SK-N-MC (cell line): ENCODE data around the gene BOLL.
"Not testable (repeated sequence)": the region's sequence is repeated elsewhere in the genome, so short reads cannot be mapped to it uniquely, and the experiment has no call there.

Experiments used
- DNase-seq: peaks from one replicate; pipeline ENCODE4 v3.0.0-alpha.2; 2011; ENCODE audit warnings: low read depth, low spot score
- H3K27ac ChIP-seq: fragments of 200-600 bp; sonication (generic); 2 replicates; pipeline ENCODE4 v1.5.1; 2016; ENCODE audit warnings: mixed run types
- H3K36me3 ChIP-seq: fragments of 200-600 bp; sonication (generic); 2 replicates; pipeline ENCODE4 v1.6.1; 2017; ENCODE audit warnings: antibody characterized with exemption, low read length, mixed read lengths; ENCODE audit not compliant: insufficient read depth
- H3K4me3 ChIP-seq: fragments of 200-600 bp; sonication (generic); 2 replicates; pipeline ENCODE4 v1.5.1; 2016
- H3K9ac ChIP-seq: fragments of 200-600 bp; sonication (generic); 2 replicates; pipeline ENCODE4 v1.8.0; 2017; ENCODE audit warnings: mixed run types, mixed read lengths; ENCODE audit not compliant: insufficient read length
- H3K9me3 ChIP-seq: fragments of 200-600 bp; sonication (generic); 2 replicates; pipeline ENCODE4 v1.6.1; 2017; ENCODE audit warnings: low read depth, mild to moderate bottlenecking, antibody characterized with exemption, low read length, moderate library complexity, mixed read lengths
- EZH2 ChIP-seq: fragments of 200-600 bp; sonication (generic); IDR thresholded peaks from one replicate; pipeline ENCODE4 v1.6.1; 2017; ENCODE audit warnings: antibody characterized with exemption
- FOXP2 ChIP-seq: optimal IDR thresholded peaks from 2 replicates; pipeline ENCODE3; 2011; ENCODE audit warnings: mild to moderate bottlenecking, moderate library complexity; ENCODE audit not compliant: insufficient read depth; ENCODE audit errors: extremely low read length, control extremely low read depth
- POLR2AphosphoS5 ChIP-seq: IDR thresholded peaks from 2 replicates; pipeline ENCODE4 v1.6.1; 2012; ENCODE audit warnings: mild to moderate bottlenecking, low read depth, low read length, borderline replicate concordance

Gene BOLL

DNA sequence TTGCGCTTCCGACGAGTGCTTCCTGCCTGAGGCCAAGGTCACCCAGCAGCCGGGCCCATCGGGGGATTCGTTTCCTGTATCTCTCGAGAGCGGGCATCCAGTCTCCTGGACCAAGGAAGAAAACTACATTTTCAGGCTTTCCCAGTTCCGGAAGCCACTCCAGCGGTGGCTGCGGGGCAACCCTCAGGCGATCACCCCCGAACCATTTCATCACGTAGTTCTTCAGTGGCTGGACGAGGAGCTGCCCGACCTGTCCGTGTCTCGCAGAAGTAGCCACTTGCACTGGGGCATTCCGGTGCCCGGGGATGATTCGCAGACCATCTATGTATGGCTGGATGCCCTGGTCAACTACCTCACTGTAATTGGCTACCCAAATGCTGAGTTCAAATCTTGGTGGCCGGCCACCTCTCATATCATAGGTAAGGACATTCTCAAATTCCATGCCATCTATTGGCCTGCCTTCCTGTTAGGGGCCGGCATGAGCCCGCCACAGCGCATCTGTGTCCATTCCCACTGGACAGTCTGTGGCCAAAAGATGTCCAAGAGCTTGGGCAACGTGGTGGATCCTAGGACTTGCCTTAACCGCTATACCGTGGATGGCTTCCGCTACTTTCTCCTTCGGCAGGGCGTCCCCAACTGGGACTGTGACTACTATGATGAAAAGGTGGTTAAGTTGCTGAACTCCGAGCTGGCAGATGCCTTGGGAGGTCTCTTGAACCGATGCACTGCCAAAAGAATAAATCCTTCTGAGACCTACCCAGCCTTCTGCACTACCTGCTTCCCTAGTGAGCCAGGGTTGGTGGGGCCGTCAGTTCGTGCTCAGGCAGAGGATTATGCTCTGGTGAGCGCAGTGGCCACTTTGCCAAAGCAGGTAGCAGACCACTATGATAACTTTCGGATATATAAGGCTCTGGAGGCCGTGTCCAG is 78.9 kb downstream of the BOLL start:
- no peak for DNase-seq
- Histone ChIP-seq H3K4me3 (peak overlapping the region; percentile 93), H3K9ac (peak overlapping the region; percentile 58), H3K27ac (no peak overlapping the region), H3K9me3 (no peaks in the 10 kb centered on the region), H3K36me3 (peaks cover 7% of the 10 kb centered on the region; the same call in 1 of the 2 replicates)
- TF ChIP-seq POLR2AphosphoS5 (no peak), FOXP2 (no peak)

DNA sequence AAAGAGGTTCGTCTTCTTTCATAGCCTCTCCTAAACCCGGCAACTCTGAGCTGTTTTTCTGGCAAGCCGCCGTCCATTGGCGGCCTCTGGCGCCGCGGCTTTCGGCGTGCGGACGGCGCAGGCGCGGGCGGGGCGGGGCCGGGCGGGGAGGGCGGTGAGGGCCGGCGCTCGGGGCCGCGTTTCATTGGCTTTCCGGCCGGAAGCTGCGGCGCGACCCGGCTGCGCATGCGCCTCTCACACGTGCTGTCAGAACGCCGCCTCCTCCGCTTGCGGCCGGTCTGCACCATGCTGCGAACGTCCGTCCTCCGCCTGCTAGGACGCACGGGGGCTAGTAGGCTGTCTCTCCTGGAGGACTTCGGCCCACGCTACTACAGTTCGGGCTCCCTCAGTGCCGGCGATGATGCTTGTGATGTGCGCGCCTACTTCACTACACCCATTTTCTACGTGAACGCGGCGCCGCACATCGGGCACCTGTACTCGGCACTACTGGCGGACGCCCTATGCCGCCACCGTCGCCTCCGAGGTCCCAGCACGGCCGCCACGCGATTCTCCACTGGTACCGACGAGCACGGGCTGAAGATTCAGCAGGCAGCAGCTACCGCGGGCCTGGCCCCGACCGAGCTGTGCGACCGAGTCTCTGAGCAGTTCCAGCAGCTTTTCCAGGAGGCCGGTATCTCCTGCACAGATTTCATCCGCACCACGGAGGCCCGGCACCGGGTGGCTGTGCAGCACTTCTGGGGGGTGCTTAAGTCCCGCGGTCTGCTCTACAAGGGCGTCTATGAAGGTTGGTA is 79.8 kb downstream of the BOLL start, which contains the start of gene MARS2:
TSS of gene MARS2 (plus strand) at position 249 of the 791 bp plus-strand sequence. CDS start at position 286, 37 bp downstream.
- H3K9ac ChIP-seq = peak within 1 kb of the TSS; percentile 95
- TF ChIP-seq FOXP2 = no peak
- peak; percentile 96 for TF ChIP-seq POLR2AphosphoS5
- TF ChIP-seq EZH2 = no peak
- H3K9me3 ChIP-seq = no peaks in the 10 kb centered on the region
- peak; percentile 24 for DNase-seq
- H3K27ac ChIP-seq = peak within 1 kb of the TSS; percentile 91
- 0 out of 2 replicates have a peak, but pooled peaks cover 6% of the 10 kb centered on the region for H3K36me3 ChIP-seq
- H3K4me3 ChIP-seq = peak within 1 kb of the TSS; percentile 93

- peak overlapping the region; percentile 95 for H3K9ac ChIP-seq
- peak overlapping the region; percentile 91 for H3K27ac ChIP-seq
- TF ChIP-seq POLR2AphosphoS5 = no peak
- no peak for TF ChIP-seq EZH2
- no peak for TF ChIP-seq FOXP2
- DNase-seq = peak; percentile 28
- H3K36me3 ChIP-seq = 0 out of 2 replicates have a peak, but pooled peaks cover 6% of the 10 kb centered on the region
- H3K4me3 ChIP-seq = peak overlapping the region; percentile 93
- H3K9me3 ChIP-seq = no peaks in the 10 kb centered on the region
These were observed 80.5 kb downstream of the BOLL start for GRCh38 chr2:197704434-197705120.

DNA sequence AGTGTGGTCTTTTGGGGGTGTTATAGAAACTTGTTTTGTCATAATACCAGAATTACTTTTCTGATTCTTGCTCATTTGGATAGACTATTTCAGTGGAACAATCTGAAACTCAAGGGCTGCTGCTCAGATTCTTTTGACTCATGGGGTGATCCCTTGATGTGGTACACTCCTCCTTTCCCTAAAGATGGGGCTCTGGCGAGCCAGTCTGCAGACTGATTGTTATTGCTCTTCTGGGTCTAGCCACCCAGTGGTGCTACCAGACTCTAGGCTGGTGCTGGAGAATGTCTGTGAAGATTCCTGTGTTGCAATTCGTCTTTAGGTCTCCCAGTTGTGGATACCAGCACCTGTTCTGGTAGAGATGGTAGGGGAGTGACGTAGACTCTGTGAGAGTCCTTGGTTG is 84.2 kb downstream of the BOLL start:
- DNase-seq = no peak
- H3K9ac ChIP-seq = no peak overlapping the region

GRCh38 chr2:197699724-197700123 is 85.4 kb downstream of the BOLL start:
- not testable (repeated sequence) for DNase-seq, H3K27ac ChIP-seq, H3K9me3 ChIP-seq, H3K4me3 ChIP-seq, H3K36me3 ChIP-seq, H3K9ac ChIP-seq

More for the DNA sequence above, 84.2 kb downstream of the BOLL start:
- Histone ChIP-seq H3K9me3 (no peaks in the 10 kb centered on the region), H3K27ac (no peak overlapping the region), H3K4me3 (no peak overlapping the region), H3K36me3 (no peaks in the 10 kb centered on the region)
- TF ChIP-seq EZH2 (no peak), FOXP2 (no peak), POLR2AphosphoS5 (no peak)

DNA sequence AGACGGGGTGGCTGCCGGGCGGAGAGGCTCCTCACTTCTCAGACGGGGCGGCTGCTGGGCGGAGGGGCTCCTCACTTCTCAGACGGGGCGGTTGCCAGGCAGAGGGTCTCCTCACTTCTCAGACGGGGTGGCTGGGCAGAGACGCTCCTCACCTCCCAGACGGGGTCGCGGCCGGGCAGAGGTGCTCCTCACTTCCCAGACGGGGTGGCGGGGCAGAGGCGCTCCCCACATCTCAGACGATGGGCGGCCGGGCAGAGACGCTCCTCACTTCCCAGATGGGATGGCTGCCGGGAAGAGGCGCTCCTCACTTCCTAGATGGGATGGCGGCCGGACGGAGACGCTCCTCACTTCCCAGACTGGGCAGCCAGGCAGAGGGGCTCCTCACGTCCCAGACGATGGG is 88.5 kb downstream of the BOLL start:
- H3K9me3 ChIP-seq, DNase-seq, H3K9ac ChIP-seq, H3K36me3 ChIP-seq, H3K27ac ChIP-seq, H3K4me3 ChIP-seq: not testable (repeated sequence)

- not testable (repeated sequence) for H3K9ac ChIP-seq, DNase-seq, H3K4me3 ChIP-seq, H3K9me3 ChIP-seq, H3K36me3 ChIP-seq, H3K27ac ChIP-seq
These were observed 89.1 kb downstream of the BOLL start for GRCh38 chr2:197695971-197696370.

DNA sequence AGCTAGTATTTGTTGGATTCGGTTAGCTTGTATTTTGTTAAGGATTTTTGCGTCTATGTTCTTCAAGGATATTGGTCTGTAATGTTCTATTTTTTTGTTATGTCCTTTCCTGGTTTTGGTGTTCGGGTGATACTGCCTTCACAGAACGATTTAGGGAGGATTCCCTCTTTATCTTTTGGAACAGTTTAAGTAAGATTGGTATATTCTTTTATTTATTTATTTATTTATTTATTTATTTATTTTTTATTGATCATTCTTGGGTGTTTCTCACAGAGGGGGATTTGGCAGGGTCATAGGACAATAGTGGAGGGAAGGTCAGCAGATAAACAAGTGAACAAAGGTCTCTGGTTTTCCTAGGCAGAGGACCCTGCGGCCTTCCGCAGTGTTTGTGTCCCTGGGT is 89.9 kb downstream of the BOLL start:
- H3K9me3 ChIP-seq, H3K4me3 ChIP-seq, H3K27ac ChIP-seq, H3K36me3 ChIP-seq, DNase-seq, H3K9ac ChIP-seq: not testable (repeated sequence)
